Adrenal gland (tissue), 19 donors: ENCODE measurements around the gene MBD3L2. TPM values are rescaled to one million over a fixed set of nuclear protein-coding genes. Genes with fewer than 3 reads are reported as not detected.
A peak's percentile ranks its signal among the peaks of the same experiment; 100 is the strongest.
"Not testable (repeated sequence)": the region's sequence is repeated elsewhere in the genome, so short reads cannot be mapped to it uniquely, and the experiment has no call there.

ENCODE experiments used
- DNase-seq, 7 donors: peaks; one replicate each; pipeline ENCODE4 v3.0.0-alpha.2; 2019 to 2020
- H3K27ac ChIP-seq, 5 donors: fragments of 200-600 bp; sonication (generic) in 4 of 5; 1 replicate in 3 of 5; 2 replicates in 2 of 5; pipeline versions ENCODE4 v1.5.1 to v1.8.0; 2016 to 2020; ENCODE audit warnings: mild to moderate bottlenecking in 1 of 5
- H3K27me3 ChIP-seq: fragments of 200-600 bp; 2 replicates; pipeline ENCODE4 v1.8.0; 2021
- H3K36me3 ChIP-seq, 2 donors: fragments of 200-600 bp; replicated peaks in 1 of 2; 1 replicate in 1 of 2; 2 replicates in 1 of 2; pipeline versions ENCODE4 v1.5.1 to v1.8.0; 2018 to 2022
- H3K4me1 ChIP-seq, 2 donors: fragments of 200-600 bp; replicated peaks in 1 of 2; 1 replicate in 1 of 2; 2 replicates in 1 of 2; pipeline versions ENCODE4 v1.5.1 to v1.8.0; 2018 to 2021
- H3K4me3 ChIP-seq, 4 donors: fragments of 200-600 bp; sonication (generic) in 3 of 4; one replicate each; pipeline ENCODE4 v1.5.1; 2016 to 2018
- H3K9me3 ChIP-seq, 3 donors: fragments of 200-600 bp; sonication (generic) in 1 of 3; replicated peaks in 1 of 3; 1 replicate in 2 of 3; 2 replicates in 1 of 3; pipeline versions ENCODE4 v1.5.1 to v1.8.0; 2016 to 2021
- CTCF ChIP-seq, 6 experiments: fragments of 450-650 bp in 4 of 6; fragments of 200-600 bp in 2 of 6; sonication (generic) in 1 of 6; IDR thresholded peaks; 1 replicate in 5 of 6; 2 replicates in 1 of 6; pipeline versions ENCODE4 v1.5.1 to v1.8.0; 2016 to 2021; ENCODE audit warnings: antibody characterized with exemption in 6 of 6, mild to moderate bottlenecking in 2 of 6, moderate library complexity in 1 of 6
- POLR2A ChIP-seq, 2 donors: fragments of 450-650 bp; IDR thresholded peaks; one replicate each; pipeline ENCODE4 v1.6.1; 2017; ENCODE audit warnings: antibody characterized with exemption in 2 of 2, mild to moderate bottlenecking in 2 of 2, moderate library complexity in 1 of 2
- WGBS, 4 donors: extraction: QIAGEN DNeasy Blood & Tissue Kit in 2 of 4; methylation state at CpG; one replicate each; pipeline versions ENCODE4 v1.1.5 to v1.1.7; 2013 to 2017; 5-methylcytosine and 5-hydroxymethylcytosine counted together
- intact Hi-C, 2 donors: fragments of 100-400 bp; cut with DNase I; formaldehyde crosslinking; loops; one replicate each; pipeline versions ENCODE4 v1.14.1 to v1.15.0; 2022 to 2023
- long read RNA-seq, 10 donors: library from polyadenylated mRNA in 3 of 10; unstranded in 2 of 10; stranded (forward) in 1 of 10; transcript quantifications; one replicate each; pipeline ENCODE4 v2.0.0 and lab custom pipeline, GENCODE V29; 2021 to 2026
- polyA plus RNA-seq, 3 donors: library from polyadenylated mRNA; stranded (reverse); fragments of 200-250 nt in 2 of 3; fragments of 350-450 nt in 1 of 3; fragmentation: Illumina TruSeq in 1 of 3; extraction: RNeasy Lipid Tissue Mini Kit (QIAGEN cat#74804) in 1 of 3; gene quantifications; one replicate each; pipeline ENCODE4 v1.2.3, GENCODE V29; 2013 to 2014
- total RNA-seq, 9 donors: library from RNA; depleted of rRNA in 4 of 9; stranded (reverse); fragments of >200 nt in 4 of 9; fragments of 120-200 nt in 1 of 9; fragmentation: NEBNext Ultra II Directional in 1 of 9; extraction: Animal tissue kit (Norgen Biotek cat#: 25700) in 1 of 9; gene quantifications; one replicate each; pipeline versions ENCODE4 v1.1.0 to v1.2.4, GENCODE V29; 2013 to 2023
- donor health status: healthy with polysubstance abuse.
- donor health status: Bipolar disorder and iron deficiency.
- donor health status: DM: yes; HTN: yes; CAD: no.
- donor health status: DM: no; HTN: no; CAD: no.
- donor health status: DM: no; HTN: no; CAD: no.
- donor health status: DM: yes; HTN: yes; CAD: no.

MBD3L2 gene
- total RNA-seq, result not detected
- not detected for polyA plus RNA-seq
- long read RNA-seq, donor 1, result 0 reads
- long read RNA-seq, donor 2, result 0 reads
- long read RNA-seq, donor 3, result 0 reads
- long read RNA-seq, donor 4, result 0 reads
- long read RNA-seq, donor 5, result 0 reads
- long read RNA-seq, donor 6, result 0 reads
- long read RNA-seq, donor 7, result 0 reads
- long read RNA-seq, donor 8, result 0 reads
- long read RNA-seq, donor 9, result 0 reads
- long read RNA-seq, donor 10, result 0 reads

GRCh38 chr19:7049021-7049420, at the start of gene MBD3L2:
TSS of gene MBD3L2 (plus strand) at chr19:7049321. CDS start at chr19:7049374, 53 bp downstream.
- H3K36me3 ChIP-seq, H3K4me1 ChIP-seq, H3K4me3 ChIP-seq, H3K9me3 ChIP-seq, H3K27me3 ChIP-seq, DNase-seq, intact Hi-C loops, H3K27ac ChIP-seq: not testable (repeated sequence)
- no CpG with 5 or more reads among the region's 7 CpGs for WGBS, 4 donors

- no peak for DNase-seq
- intact Hi-C loops, result no loop called here
- peak overlapping the region in 1 of 5 donors; percentile 63 for H3K27ac ChIP-seq
- no peaks in the 10 kb centered on the region for H3K9me3 ChIP-seq
- H3K4me3 ChIP-seq, result no peak overlapping the region
- H3K36me3 ChIP-seq, result no peaks in the 10 kb centered on the region
- 54 to 66% (median 59%) methylated on average over 7 of the region's 7 CpGs for WGBS, 4 donors
- no peaks in the 10 kb centered on the region for H3K4me1 ChIP-seq
- TF ChIP-seq POLR2A (IDR thresholded peaks at IDR 0.05), result no peak
- no peak for TF ChIP-seq CTCF (IDR thresholded peaks at IDR 0.05)
- no peaks in the 10 kb centered on the region for H3K27me3 ChIP-seq
Measured at GRCh38 chr19:6999933-7000332, 49.2 kb upstream of the MBD3L2 start.

- no peak for DNase-seq
- no peaks in the 10 kb centered on the region for H3K27me3 ChIP-seq
- H3K36me3 ChIP-seq, result no peaks in the 10 kb centered on the region
- 38 to 62% (median 56%) methylated on average over 3 of the region's 3 CpGs for WGBS, 4 donors
- H3K9me3 ChIP-seq, result no peaks in the 10 kb centered on the region
- intact Hi-C loops, result no loop called here
- H3K4me1 ChIP-seq, result no peaks in the 10 kb centered on the region
- TF ChIP-seq POLR2A (IDR thresholded peaks at IDR 0.05) (no peak), CTCF (IDR thresholded peaks at IDR 0.05) (no peak)
- no peak overlapping the region for H3K4me3 ChIP-seq
- H3K27ac ChIP-seq, result peak overlapping the region in 1 of 5 donors; percentile 63
Measured at GRCh38 chr19:7000333-7000732, 48.8 kb upstream of the MBD3L2 start.

GRCh38 chr19:7000816-7001215, 48.3 kb upstream of the MBD3L2 start:
- 44 to 74% (median 55%) methylated on average over 1 of the region's 1 CpG for WGBS, 4 donors
- intact Hi-C loops, result no loop called here

More at GRCh38 chr19:7000816-7001215, 48.3 kb upstream of the MBD3L2 start:
- H3K4me3 ChIP-seq, result no peak overlapping the region
- no peak overlapping the region for H3K27ac ChIP-seq
- no peak for TF ChIP-seq POLR2A (IDR thresholded peaks at IDR 0.05)
- TF ChIP-seq CTCF (IDR thresholded peaks at IDR 0.05), result no peak
- H3K9me3 ChIP-seq, result no peaks in the 10 kb centered on the region
- no peaks in the 10 kb centered on the region for H3K27me3 ChIP-seq
- H3K36me3 ChIP-seq, result no peaks in the 10 kb centered on the region
- no peak for DNase-seq
- H3K4me1 ChIP-seq, result no peaks in the 10 kb centered on the region
